AG04450 (cell line): ENCODE data around the gene IGSF9B. TPM values are rescaled to one million over a fixed set of nuclear protein-coding genes. Genes with fewer than 3 reads are reported as not detected.

Experiments used
- CTCF ChIA-PET: fragments of 300-600, 350-600 bp; formaldehyde crosslinking; extraction: SDS; loops from one replicate; lab custom pipeline; 2022; ENCODE audit warnings: antibody characterized with exemption, inconsistent platforms; lab: Charles Lee
- POLR2A ChIA-PET: fragments of 350-600 bp; formaldehyde crosslinking; extraction: SDS; loops from one replicate; lab custom pipeline; 2021; ENCODE audit warnings: antibody characterized with exemption, inconsistent platforms; lab: Yijun Ruan, JAX
- DNase-seq: peaks from one replicate; pipeline ENCODE4 v3.0.0-alpha.2; 2011; ENCODE audit warnings: low read depth, low spot score
- H3K27ac ChIP-seq: one replicate; pipeline ENCODE4 v1.5.1; 2012; ENCODE audit warnings: low read depth, low read length, control low read depth
- H3K27me3 ChIP-seq: one replicate; pipeline ENCODE4 v1.6.0; 2012; ENCODE audit warnings: low read length; ENCODE audit not compliant: control insufficient read depth, insufficient read depth
- H3K4me3 ChIP-seq: 2 replicates; pipeline ENCODE4 v1.5.1; 2011; ENCODE audit warnings: mild to moderate bottlenecking, low read depth, low read length, control low read depth
- H3K9me3 ChIP-seq: 2 replicates; pipeline ENCODE4 v1.5.1; 2012; ENCODE audit warnings: low read length; ENCODE audit not compliant: control insufficient read depth, insufficient read depth
- CTCF ChIP-seq: IDR thresholded peaks from 2 replicates; pipeline ENCODE4 v1.5.1; 2011; ENCODE audit warnings: low read depth, low read length, control low read depth, inconsistent platforms
- polyA plus RNA-seq: library from polyadenylated mRNA; depleted of rRNA; stranded (reverse); fragments of >200 nt; gene quantifications from 2 replicates; pipeline ENCODE4 v1.2.3, GENCODE V29; 2011

The IGSF9B gene
- polyA plus RNA-seq, 1 experiment: not detected

DNA sequence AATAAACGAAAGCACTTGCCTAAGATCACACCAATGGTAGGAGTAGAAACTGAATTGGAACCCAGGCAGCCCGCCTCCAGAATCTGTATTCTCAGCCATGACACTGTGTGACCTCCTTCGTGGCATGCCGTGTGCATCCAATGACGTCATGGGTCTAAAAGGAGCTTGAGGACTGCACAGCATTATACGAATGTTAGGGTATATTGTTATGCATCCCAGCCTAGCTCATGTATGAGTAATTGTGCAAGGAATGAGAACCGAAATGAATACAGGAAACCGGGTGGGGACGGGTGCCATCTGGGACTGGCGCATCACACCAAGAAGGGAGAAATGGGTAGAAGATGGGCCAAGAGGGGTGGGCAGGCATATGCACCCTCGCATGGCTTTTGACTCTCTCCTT lies 12.3 kb upstream of the IGSF9B start:
- no peaks in the 10 kb centered on the region; the same call in 1 of the 2 replicates for H3K9me3 ChIP-seq
- TF ChIP-seq CTCF: no peak
- ChIA-PET POLR2A (no interaction called here), CTCF (no interaction called here)
- no peak overlapping the region for H3K27ac ChIP-seq
- H3K27me3 ChIP-seq: no peaks in the 10 kb centered on the region
- no peak overlapping the region for H3K4me3 ChIP-seq
- DNase-seq: no peak

DNA sequence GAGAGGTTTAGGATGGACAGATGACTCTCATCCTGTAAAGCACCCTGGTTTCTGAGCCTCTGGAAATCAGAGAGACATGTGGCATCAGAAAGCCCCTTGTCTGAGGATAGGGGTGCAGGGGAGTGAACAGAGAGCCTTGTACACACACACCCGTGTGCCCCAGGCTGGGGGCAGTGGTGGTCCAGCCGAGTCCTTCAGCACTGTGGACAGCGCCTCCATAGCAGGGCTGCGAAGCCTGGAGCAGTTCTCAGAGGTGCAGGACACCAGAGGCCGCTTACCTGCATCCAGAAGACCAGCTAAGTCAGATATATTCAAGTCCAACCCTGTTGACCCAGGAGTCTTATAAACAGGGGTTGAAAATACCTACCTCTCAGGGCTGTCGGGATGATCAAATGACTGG lies 11.5 kb upstream of the IGSF9B start:
- POLR2A ChIA-PET: no interaction called here
- CTCF ChIA-PET: no interaction called here
- Histone ChIP-seq H3K27ac (no peak overlapping the region), H3K4me3 (no peak overlapping the region), H3K27me3 (no peaks in the 10 kb centered on the region), H3K9me3 (no peaks in the 10 kb centered on the region; the same call in 1 of the 2 replicates)
- TF ChIP-seq CTCF: no peak
- DNase-seq: no peak

DNA sequence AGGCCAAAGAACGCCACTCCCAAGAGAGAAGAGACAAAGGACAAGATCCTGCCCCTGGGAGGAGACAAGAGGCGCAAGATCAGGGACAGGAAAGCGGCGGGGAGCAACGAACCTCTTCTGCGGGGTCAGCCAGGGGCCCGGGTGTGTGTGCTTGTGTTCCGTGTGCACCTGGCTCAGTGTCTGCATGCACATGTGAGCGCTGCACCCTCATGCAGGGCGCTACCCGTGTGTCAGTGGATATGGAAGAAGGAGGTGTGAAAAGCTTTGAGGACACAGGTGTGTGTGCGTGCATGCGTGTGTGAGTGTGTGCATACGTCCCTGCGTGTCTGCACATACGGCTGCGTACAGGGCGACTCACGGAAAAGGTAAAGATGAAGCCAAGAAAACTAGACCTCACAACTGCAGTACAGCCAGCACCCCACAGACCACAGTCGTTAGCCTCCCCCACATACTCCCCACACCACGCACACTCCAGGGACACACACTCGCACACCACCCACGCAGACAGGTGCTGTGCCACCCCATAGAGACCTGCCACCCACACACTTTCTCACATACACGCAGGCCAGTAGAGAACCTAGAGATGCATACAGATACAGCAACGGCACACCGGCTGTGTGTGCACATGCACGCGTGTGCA lies 11.0 kb upstream of the IGSF9B start:
- no peak for DNase-seq
- no peaks in the 10 kb centered on the region; the same call in 1 of the 2 replicates for H3K9me3 ChIP-seq
- TF ChIP-seq CTCF: no peak
- no peaks in the 10 kb centered on the region for H3K27me3 ChIP-seq
- no peak overlapping the region for H3K4me3 ChIP-seq
- H3K27ac ChIP-seq: no peak overlapping the region
- ChIA-PET CTCF (no interaction called here), POLR2A (no interaction called here)

- Histone ChIP-seq H3K27me3 (no peaks in the 10 kb centered on the region), H3K4me3 (no peak overlapping the region), H3K9me3 (no peaks in the 10 kb centered on the region; the same call in 1 of the 2 replicates), H3K27ac (no peak overlapping the region)
- ChIA-PET POLR2A (no interaction called here), CTCF (no interaction called here)
- DNase-seq: no peak
- TF ChIP-seq CTCF: peak; percentile 16; the same call in 1 of the 2 replicates
Observed at GRCh38 chr11:133966921-133967598, 10.3 kb upstream of the IGSF9B start.

- H3K9me3 ChIP-seq: no peaks in the 10 kb centered on the region; the same call in 1 of the 2 replicates
- H3K27me3 ChIP-seq: no peaks in the 10 kb centered on the region
- no peak overlapping the region for H3K4me3 ChIP-seq
- no peak overlapping the region for H3K27ac ChIP-seq
- no peak for DNase-seq
- TF ChIP-seq CTCF: no peak
- ChIA-PET CTCF (interaction anchor here (0.5 kb wide), 1 partner anchor 184 kb away, joined by 3 read pairs; no protein-coding TSS in a partner anchor), POLR2A (no interaction called here)
Observed at GRCh38 chr11:133966172-133966651, 9.4 kb upstream of the IGSF9B start.
